Mucosa of descending colon (tissue), 3 donors: Measurements from ENCODE around the gene DLGAP4. TPM values are rescaled to one million over a fixed set of nuclear protein-coding genes. Genes with fewer than 3 reads are reported as not detected.

Source experiments
- ATAC-seq: fragments of 200-7000 bp; cut with Tn5 transposase; one replicate; pipeline ENCODE4 v1.9.1; 2020; ENCODE audit warnings: mild to moderate bottlenecking, moderate library complexity
- DNase-seq, 3 donors: peaks; one replicate each; pipeline ENCODE4 v3.0.0-alpha.2; 2020
- H3K36me3 ChIP-seq: fragments of 200-600 bp; one replicate; pipeline ENCODE4 v1.8.0; 2021; ENCODE audit warnings: low read depth, mild to moderate bottlenecking
- H3K4me1 ChIP-seq: fragments of 200-600 bp; one replicate; pipeline ENCODE4 v1.8.0; 2021; ENCODE audit warnings: low read depth, mild to moderate bottlenecking
- H3K4me3 ChIP-seq: fragments of 200-600 bp; one replicate; pipeline ENCODE4 v1.8.0; 2021; ENCODE audit warnings: mild to moderate bottlenecking
- H3K9me3 ChIP-seq: fragments of 200-600 bp; one replicate; pipeline ENCODE4 v1.8.0; 2021; ENCODE audit warnings: mild to moderate bottlenecking
- intact Hi-C, 2 donors: fragments of 100-400 bp; cut with DNase I in 1 of 2; cut with micrococcal nuclease in 1 of 2; formaldehyde crosslinking; loops; one replicate each; pipeline versions ENCODE4 v1.11.0 to v1.11.1; 2022; cut with DNase I, micrococcal nuclease
- total RNA-seq, 3 donors: library from RNA; stranded (reverse); fragmentation: NEBNext Ultra II Directional in 2 of 3; extraction: Animal tissue kit (Norgen Biotek cat#: 25700) in 2 of 3; gene quantifications; one replicate each; pipeline versions ENCODE4 v1.2.1 to v1.2.4, GENCODE V29; 2021 to 2023
- TF ChIP-seq, protein P1 (sequence below): fragments of 200-600 bp; IDR thresholded peaks from one replicate; pipeline ENCODE4 v1.8.0; 2022; ENCODE audit warnings: antibody characterized with exemption, mild to moderate bottlenecking
- donor health status: DM: no; HTN: no; CAD: no; lungs with moderate emphysema.
- donor health status: DM: no; HTN: no; CAD: no.
- donor health status: DM: no; HTN: yes; CAD: no.

Gene DLGAP4
- total RNA-seq, 3 donors from 2014 or later: 40.0 to 66.3 (median 43.5) TPM

DNA sequence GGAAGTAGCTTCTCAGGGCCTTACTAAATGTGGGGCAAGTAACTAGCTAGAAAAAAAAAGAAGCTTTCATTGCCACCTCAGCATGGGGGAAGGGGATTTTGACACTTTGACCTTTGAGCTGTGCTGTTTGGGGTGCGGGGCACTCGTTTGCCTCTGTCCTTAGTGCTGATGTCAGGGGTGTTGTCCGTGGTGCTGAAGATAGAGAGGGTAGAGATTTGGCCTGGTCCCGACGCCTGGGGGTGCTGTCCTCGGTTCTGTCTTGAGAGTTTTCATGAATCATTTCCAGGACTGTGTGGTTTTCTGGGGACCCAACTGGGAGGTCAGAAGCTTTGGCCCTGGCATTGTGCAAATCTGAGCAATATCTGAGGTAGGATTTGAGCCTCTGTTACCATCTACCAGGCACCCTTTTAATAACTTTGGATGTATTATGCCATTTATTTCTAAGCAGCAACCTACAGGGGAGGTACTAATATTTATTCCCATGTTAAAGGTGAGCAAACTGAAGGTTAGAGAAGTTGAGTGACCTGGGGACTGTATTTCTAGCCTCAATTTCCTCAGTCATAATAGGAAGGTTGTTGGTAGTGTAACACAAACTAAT, 78.0 kb downstream of the DLGAP4 start:
- Histone ChIP-seq H3K4me3 (no peak overlapping the region), H3K9me3 (no peaks in the 10 kb centered on the region), H3K36me3 (no peaks in the 10 kb centered on the region), H3K4me1 (no peaks in the 10 kb centered on the region)
- TF ChIP-seq, protein P1, sequence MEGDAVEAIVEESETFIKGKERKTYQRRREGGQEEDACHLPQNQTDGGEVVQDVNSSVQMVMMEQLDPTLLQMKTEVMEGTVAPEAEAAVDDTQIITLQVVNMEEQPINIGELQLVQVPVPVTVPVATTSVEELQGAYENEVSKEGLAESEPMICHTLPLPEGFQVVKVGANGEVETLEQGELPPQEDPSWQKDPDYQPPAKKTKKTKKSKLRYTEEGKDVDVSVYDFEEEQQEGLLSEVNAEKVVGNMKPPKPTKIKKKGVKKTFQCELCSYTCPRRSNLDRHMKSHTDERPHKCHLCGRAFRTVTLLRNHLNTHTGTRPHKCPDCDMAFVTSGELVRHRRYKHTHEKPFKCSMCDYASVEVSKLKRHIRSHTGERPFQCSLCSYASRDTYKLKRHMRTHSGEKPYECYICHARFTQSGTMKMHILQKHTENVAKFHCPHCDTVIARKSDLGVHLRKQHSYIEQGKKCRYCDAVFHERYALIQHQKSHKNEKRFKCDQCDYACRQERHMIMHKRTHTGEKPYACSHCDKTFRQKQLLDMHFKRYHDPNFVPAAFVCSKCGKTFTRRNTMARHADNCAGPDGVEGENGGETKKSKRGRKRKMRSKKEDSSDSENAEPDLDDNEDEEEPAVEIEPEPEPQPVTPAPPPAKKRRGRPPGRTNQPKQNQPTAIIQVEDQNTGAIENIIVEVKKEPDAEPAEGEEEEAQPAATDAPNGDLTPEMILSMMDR: no peak
- peak; percentile 67 for ATAC-seq
- peak in 1 of 3 donors; percentile 44 for DNase-seq
- intact Hi-C loops: no loop called here

DNA sequence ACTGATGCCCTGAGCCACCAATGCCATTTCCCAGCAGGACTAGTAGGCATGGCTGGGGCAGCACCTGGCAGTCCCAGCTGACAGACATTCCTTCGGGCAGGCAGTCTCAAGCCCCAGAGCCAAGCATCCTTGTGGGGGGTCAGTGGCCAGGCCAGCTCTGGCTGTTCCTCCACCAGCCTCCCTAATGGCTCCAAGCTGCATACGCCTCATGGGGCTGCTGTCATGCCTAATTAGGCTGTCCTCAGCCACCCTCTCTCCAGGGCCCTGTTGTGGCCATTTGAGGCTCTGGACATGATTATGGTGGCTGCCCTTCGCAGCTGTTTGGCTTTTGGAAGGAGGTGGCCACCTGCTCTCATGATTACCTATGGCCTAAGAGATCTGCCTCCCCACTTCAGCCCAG, 79.4 kb downstream of the DLGAP4 start:
- TF ChIP-seq, protein P1: no peak
- ATAC-seq: no peak
- intact Hi-C loops: no loop called here

GRCh38 chr20:36386236-36386635, 80.1 kb downstream of the DLGAP4 start:
- no peaks in the 10 kb centered on the region for H3K36me3 ChIP-seq
- no peak for ATAC-seq
- TF ChIP-seq, protein P1: no peak
- intact Hi-C loops: no loop called here
- H3K4me3 ChIP-seq: no peak overlapping the region
- no peak for DNase-seq
- no peaks in the 10 kb centered on the region for H3K9me3 ChIP-seq
- H3K4me1 ChIP-seq: no peaks in the 10 kb centered on the region

More for the DNA sequence above, 79.4 kb downstream of the DLGAP4 start:
- H3K4me1 ChIP-seq: no peaks in the 10 kb centered on the region
- H3K9me3 ChIP-seq: no peaks in the 10 kb centered on the region
- no peak for DNase-seq
- H3K4me3 ChIP-seq: no peak overlapping the region
- no peaks in the 10 kb centered on the region for H3K36me3 ChIP-seq

DNA sequence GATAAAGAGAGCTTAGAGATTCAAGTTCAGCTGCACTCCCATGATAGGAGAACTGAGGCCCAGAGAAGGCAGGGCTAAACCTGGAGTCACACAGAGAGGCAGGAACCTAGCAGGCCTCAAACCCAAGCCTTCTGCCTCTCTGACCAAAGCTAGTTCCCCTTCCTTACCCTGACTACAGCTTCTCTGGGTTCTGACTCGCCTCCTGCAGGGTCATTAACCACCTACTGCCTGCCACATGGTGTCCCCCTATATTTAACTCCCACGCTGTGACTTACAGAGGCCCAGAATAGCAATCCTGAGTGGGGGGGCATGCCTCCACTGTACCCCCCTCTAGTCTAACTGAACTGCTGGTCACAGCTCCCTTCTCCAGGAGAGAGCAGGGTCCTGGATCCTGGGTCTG, 84.1 kb downstream of the DLGAP4 start:
- TF ChIP-seq, protein P1: no peak
- Histone ChIP-seq H3K4me1 (no peaks in the 10 kb centered on the region), H3K4me3 (no peak overlapping the region), H3K9me3 (no peaks in the 10 kb centered on the region), H3K36me3 (no peaks in the 10 kb centered on the region)
- ATAC-seq (no peak), DNase-seq (no peak)
- intact Hi-C loops: no loop called here

DNA sequence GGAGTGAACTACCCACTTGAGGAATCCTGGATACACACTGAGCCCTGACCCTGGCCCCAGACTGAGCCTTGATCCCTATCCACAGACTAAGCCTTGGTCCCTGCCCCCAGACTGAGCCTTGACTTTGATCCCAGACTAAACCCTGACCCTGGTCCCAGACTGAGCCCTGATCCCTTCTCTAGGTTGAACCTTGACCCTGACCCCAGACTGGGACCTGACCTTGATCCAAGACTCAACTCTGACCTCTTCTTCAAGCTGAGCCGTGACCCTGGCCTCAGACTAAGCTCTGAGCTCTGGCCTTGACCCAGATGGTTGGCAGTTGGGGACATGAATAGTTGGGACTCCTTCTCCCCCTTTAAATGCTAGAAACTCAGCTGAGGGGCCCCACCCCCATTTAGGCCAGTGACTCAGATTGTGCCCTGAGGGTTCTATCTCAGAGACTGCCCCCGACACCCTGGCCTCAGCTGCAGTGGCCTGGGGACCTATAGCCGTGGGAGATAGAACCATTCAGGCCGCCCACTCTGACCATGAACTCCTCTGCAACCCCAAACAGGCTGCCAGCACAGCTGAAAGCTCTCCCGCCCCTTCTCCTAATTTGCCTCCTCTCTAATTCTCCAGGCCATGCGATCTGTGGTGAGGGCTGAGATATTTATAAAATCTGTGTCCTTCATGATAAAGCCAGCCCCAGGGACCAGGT, 84.7 kb downstream of the DLGAP4 start:
- TF ChIP-seq, protein P1: no peak
- no peaks in the 10 kb centered on the region for H3K9me3 ChIP-seq
- H3K36me3 ChIP-seq: no peaks in the 10 kb centered on the region
- ATAC-seq (no peak), DNase-seq (no peak)
- H3K4me3 ChIP-seq: no peak overlapping the region
- intact Hi-C loops: no loop called here
- no peaks in the 10 kb centered on the region for H3K4me1 ChIP-seq
